Activated naive CD4-positive, alpha-beta T cell treated with Interleukin-2 at 50 U/mL for 16 hours (primary cell): ENCODE results near the gene ARID4B.
"Not testable (repeated sequence)": the region's sequence is repeated elsewhere in the genome, so short reads cannot be mapped to it uniquely, and the experiment has no call there.

Experiments
- DNase-seq: peaks from one replicate; pipeline ENCODE4 v3.0.0-alpha.2; 2020

ARID4B gene

DNA sequence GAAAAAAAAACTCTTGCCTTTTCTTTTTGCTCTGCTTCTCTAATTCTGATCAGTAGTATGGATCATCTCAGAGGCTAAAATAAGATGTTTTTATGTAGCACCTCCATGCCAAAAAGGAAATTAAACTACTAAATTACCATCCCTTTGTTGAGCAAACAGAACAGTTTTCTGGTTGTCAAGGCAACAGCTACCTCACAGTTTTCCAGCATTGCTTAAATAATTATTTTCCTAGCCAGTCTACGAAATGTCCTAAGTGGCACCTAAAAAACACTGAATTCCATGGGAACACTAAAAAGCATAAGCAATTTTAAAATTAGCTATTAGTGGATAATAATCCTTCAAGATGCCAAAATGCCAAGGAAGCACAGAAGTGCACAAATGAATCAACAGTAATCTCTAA is 61.7 kb downstream of the ARID4B start:
- no peak for DNase-seq

DNA sequence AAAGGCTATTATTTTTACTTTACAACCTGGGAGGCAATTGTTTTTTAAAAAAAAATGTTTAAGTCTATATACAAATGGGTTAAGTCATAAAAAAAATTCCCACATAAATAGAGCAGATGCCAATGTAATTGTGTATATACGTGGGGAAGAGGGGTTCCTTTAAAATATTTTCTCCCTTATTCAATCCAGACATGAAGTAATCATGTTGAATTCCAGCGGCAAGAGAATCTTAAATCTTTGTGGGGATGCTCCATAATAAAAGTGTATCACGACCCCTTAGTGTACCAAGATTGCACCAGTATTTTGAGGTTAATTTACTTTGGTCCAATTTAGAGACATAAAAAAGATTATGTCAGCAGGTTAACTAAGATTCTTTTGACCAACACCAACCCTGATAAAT is 62.1 kb downstream of the ARID4B start:
- DNase-seq = no peak

DNA sequence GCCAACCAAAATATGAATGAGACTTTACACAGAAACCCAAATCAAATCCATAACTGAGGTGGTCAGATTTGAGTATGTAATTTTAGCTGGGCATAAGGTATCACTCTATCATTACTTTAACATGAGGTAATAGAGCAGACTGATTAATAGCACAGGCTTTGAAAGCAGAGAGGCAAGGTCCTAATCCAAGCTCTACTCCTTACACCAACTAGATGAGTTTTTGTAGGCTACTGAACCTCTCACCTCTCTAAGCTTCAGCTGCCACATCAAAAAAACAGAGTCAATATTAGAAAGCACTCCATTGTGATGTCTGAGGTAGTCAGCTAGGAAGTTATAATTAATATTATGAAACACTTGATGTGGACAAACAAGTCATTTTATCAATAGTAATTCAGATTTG is 63.7 kb downstream of the ARID4B start:
- no peak for DNase-seq

DNA sequence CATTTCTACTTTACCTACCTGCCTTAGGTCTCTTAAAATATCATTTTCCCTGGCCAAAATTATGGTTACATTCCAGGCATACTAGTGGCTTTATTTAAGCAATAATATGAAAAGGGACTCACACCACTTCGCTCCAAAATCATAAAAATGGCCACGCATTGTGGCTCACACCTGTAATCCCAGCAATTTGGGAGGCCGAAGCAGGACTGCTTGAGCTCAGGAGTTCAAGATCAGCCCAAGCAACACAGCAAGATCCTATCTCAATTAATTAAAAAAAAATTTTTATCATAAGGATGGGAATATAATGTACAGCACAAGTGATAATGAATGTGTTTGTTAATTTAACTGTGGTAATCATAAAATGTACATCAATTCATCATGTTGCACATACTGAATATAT is 65.4 kb downstream of the ARID4B start:
- DNase-seq = no peak

DNA sequence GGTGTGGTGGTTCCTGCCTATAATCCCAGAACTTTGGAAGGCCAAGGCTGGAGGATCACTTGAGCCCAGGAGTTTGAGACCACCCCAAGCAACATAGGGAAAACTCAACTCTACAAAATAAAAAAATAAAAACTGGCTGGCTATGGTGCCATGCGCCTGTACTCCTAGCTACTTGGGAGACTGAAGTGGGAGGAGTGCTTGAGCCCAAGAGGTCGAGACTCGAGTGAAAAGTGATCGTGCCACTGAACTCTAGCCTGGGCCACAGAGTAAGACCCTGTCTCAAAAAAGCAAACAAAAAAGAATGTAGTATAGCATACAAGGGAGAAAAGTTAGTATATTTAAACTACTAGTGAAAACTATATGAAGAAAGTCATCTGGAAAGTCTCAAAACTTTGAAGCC is 66.7 kb downstream of the ARID4B start:
- no peak for DNase-seq

DNA sequence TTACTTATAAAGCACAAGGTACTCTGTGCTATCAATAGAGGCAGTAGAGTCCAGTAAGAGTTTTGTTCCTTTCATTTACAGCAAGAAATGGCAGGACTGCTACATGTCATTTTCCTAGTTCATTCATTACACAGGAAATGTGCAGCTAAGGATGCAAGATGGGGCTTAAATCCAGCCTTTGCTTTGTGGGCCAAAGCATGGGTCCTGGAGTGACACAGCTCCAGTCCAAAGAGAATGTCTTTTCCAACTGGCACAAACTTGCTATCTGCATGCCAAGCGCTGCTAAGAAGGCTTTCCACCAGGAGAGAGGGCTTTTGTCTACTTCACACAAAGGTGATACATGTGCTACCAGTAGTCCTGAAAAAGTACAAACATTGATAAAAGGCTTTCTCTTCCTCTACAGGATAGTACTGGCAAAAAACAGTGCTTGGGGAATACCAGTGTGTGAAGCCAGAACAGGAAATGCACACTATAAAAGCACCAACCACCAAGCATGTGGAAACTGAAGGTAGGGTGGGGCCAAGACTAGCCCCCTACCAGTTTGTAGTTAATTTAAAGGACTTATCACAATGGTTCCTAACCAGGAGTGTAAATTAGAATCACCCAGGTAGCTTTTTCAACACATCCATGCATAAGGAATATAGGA is 68.7 kb downstream of the ARID4B start:
- no peak for DNase-seq

DNA sequence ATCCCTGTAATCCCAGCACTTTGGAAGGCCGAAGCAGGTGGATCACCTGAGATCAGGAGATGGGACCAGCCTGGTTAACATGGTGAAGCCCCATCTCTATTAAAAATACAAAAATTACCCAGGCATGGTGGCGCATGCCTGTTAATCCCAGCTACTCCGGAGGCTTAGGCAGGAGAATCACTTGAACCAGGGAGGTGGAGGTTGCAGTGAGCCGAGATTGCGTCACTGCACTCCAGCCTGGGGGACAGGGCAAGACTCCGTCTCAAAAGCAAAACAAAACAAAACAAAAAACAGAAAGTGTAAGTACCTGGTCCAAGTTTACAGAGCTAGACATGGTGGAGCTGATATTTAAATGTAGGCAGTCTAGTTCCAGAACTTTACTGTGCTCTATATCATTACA is 69.9 kb downstream of the ARID4B start:
- DNase-seq = not testable (repeated sequence)

DNA sequence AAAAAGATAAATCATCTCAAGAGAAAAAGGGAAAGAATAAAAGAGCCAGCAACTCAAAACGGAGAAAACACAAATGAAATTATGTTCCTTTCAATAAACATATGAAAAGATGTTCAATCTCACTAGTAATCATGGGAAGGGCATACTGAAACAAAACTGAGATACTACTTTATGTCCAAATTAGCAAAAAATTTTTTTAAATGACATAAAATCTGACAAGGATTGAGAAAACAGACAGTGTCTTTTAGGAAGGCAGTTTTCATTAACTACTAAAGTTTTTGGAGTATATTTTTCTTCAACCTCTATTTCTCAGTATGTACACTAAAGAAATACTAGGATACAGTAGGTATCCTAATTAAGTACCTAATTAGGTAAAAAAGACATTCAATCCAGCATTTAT is 73.3 kb downstream of the ARID4B start:
- no peak for DNase-seq

DNA sequence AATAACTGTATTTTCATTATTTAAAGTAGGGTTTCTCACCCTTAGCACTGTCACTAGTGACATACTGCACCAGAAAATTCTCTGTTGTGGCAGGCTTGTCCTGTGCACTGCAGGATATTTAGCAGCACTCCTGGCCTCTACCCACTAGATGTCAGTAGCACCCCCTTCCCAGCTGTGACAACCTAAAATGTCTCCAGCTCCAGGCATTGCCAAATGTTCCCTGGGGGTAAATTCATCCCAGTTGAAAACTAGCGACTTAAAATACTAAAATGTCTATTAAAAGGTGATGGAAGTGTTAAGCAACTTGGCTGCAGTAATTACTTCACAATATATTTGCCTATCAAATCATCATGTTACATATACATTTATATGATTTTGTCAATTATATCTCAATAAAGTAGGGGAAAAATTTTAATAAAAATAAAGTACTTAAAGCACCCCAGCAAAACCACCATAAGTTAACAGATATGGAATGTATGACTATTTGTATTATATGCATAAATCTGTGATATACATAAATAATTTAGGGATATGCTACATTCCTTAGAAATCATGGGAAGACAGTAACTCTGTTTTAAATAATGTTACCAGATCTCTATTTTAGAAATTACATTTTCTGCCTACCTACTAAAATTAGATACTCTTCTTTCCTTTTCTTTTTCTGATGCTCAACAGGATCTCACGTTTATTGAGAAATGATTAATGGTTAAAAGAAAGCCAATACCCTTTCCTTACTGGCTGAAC is 74.6 kb downstream of the ARID4B start:
- peak; percentile 60 for DNase-seq

DNA sequence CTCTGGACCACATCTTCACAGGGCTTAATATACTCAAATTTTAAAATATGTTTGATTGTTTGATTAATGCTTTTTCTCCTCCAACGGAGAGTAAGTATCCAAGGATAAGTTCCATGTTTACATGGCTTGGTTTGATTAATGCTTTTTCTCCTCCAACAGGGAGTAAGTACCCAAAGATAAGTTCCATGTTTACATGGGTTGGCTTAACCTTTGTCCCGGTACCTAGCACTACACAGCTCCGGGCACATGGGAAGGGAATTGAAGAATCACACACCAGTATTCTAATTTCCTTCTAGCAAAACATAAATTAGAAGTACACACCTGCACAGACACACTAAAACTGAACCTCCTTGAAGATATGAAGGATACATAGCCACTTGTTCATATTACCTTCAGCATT is 77.5 kb downstream of the ARID4B start:
- no peak for DNase-seq

DNA sequence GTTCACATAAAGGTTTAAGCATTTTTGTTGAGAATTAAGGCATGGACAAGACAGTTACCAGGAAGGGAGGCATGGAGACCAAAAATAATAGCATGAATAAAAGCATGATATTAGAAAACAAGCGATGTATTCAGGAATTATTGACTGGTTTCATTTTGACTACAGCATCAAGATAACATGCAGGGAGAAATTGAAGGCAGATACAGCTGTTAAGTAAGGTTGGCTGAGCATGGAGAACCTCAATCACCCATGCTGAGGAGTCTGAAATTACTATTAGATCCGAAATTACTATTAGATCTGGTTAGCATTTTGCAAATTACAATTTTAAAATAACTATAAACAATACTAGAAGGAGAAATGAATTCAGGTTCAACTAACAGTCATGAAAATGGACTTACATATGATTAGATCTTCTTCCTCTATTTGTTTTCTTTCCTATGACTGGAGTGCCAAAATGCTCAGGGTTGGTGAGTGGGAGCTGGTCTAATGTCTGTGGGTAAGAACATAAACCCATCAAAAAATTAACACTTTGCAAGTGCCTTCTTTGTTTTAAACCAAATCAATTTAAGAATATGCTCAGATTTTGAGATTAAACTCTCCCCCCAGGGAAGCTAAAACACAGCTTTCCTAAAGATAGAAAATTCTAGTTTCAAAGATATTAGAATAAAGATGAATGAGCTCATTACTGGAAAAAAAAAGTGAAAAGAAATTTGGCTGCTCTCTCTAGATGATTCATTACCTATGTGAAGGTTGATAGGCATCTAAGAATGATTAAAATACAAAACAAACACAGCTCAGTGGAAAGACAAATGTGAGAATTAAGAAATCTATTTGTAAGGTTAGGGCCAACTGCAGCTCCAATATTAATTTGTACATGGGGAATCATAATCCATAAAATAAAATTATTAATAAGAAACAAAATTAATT is 81.7 kb downstream of the ARID4B start:
- DNase-seq = no peak

DNA sequence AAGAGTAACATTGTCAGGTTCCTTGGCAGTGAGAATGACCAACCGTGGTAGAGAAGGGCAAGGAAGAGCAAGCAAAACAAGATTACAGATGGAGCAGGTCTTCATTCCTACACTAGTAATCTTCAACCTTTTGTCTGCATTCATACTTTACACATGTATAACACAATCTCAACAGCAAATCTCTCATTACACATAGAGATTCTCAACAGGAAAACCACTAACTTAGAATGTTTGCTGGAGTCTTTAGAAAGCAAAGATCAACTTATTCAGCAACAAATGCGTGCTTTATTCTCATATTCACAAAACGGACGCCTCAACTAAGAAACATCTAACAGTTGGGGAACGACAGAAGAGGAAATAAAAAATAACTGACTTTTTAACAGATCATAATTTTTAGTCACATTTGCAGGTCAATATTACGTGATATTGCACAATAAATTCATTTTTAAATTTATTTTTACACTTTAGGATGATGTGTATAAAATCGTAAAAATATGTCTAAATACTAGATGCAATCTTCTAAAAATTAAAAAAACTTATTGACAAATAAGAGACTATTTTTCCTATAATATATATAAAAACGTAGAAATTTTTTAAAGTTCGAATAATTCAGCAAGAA is 82.9 kb downstream of the ARID4B start:
- DNase-seq = no peak

DNA sequence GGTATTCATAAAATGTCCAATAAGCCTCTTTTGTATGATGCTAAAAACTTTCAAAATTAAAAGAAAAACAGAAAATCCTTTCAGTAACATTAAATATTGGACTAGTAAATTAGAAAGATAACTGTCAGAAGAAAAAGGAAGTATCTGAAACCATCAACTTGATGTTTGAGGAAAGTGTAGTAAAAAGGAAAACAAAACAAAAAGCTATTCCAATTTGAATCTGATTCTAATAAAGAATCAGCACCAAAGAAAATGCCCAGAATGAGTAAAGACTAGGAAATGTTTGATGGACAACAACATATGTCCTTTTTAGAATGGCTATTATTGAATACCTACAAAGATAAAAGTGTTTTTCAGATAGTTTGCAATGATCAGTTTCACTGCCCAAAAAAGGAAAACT is 87.0 kb downstream of the ARID4B start:
- no peak for DNase-seq

DNA sequence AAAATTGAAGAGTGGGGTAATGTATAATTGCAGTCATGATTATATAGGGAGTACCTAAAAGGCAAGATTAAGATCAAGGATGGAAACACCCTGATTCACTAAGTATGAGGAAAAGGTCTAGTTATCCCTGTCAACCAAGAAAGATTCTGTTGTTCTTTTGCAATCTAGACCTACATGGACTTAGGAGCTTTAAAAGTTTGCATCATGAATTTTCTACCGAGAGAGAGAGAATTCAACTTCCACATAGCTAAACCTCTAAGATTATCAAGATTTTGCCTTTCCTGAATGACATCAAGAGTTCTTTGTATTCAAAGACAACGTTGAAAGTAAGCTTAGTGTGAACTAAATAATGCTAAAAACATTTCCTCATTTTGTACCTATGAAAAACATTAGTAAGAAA is 88.1 kb downstream of the ARID4B start:
- no peak for DNase-seq

DNA sequence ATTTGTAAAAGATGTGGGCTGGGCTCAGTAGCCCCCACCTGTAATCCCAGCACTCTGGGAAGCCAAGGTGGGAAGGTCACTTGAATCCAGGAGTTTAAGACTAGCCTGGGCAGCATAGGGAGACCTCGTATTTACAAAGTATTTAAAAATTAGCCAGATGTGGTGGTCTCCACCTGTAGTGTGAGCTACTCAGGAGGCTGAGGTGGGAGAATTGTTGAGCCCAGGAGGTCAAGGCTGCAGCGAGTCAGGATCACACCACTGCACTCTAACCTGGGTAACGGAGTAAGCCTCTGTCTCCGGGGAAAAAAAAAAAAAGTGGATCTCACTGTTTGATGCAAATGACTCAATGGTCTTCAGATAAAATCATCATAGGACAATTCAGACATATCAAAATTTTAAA is 89.4 kb downstream of the ARID4B start:
- no peak for DNase-seq

DNA sequence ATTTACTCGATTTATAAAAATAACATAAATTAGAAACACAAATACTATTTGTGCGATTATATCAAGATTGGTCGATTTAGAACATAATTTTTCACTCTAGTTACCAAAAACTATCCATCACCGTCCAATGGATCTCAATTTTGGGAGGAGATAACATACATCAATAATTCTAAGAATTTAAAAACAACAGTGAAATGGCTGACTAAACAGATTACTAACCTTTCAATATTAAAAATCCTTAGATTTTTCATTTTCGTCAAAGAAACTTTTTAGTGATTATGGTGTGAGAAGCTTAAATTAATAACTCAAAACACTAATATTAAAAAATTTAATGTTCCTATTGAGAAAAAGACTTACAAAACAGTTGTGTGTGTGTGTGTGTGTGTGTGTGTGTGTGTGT is 91.9 kb downstream of the ARID4B start:
- no peak for DNase-seq

DNA sequence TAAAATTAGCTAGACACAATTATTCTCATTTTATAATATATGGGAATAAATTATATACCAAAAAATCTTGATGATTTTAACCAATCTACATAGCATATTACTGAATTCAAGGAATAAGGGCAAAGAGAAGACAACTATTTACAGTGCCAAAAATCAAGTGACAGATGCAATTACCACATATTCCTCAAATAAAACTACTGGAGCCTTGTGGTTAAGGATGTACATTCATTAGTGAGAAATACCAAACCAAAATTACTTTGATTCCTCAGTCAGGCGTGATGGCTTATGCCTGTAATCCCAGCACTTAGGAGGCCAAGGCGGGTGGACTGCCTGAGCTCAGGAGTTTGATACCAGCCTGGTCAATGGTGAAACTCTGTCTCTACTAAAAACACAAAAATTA is 98.1 kb downstream of the ARID4B start:
- DNase-seq = no peak

DNA sequence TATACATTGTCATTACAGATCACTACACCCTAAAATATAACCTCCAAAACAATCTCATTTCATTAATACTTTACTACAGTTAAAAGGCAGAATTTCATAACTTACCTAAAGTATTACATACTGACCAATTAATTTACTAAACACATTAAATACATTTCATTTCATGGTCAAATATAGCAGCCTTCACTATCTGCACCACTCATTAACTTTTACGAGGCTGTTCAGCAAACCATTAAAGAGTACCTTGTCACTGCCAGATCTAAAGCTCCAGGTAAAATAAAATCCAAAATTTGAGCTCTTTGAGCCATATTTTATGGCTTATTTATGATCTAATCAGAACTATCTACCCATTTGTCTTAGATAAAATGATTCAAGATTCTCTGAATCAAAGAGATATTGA is 100.6 kb downstream of the ARID4B start:
- DNase-seq = no peak

DNA sequence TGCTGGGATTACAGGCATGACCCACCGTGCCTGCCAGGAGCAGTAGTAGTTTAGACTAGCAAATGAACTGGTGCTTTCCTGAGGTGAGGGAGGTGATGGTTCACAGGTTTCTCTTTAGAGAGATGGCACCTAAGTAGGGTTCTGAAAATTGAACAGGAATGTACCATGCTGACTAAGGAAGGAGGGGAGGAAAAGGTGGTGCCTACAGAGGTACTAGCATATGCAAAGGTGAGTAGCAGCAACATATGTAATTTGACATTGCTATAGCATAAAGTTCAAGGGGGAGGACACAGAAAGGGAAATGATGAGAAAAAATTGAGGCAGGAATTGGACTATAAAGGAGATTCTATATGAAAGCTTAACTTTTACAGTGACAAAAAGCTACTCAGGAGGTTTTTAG is 101.0 kb downstream of the ARID4B start:
- DNase-seq = no peak

DNA sequence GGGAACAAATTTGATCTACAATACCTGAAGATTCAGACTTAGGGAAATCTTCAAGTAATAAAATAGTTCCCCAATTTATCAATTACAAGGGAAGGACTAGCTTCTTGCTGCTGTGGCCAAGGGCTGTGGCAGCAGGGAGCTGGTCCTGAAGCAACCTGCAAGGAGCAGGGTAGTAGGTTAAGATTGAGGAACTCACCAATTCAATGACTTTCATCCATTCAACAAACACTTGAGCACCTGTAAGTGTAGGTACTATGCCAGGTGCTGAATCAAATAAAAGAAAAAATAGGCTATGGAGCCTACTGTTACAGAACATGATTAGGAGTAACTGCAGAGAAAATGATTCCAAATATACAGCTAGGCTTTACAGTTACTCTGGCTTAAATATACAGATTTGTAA is 102.7 kb downstream of the ARID4B start:
- DNase-seq = no peak

DNA sequence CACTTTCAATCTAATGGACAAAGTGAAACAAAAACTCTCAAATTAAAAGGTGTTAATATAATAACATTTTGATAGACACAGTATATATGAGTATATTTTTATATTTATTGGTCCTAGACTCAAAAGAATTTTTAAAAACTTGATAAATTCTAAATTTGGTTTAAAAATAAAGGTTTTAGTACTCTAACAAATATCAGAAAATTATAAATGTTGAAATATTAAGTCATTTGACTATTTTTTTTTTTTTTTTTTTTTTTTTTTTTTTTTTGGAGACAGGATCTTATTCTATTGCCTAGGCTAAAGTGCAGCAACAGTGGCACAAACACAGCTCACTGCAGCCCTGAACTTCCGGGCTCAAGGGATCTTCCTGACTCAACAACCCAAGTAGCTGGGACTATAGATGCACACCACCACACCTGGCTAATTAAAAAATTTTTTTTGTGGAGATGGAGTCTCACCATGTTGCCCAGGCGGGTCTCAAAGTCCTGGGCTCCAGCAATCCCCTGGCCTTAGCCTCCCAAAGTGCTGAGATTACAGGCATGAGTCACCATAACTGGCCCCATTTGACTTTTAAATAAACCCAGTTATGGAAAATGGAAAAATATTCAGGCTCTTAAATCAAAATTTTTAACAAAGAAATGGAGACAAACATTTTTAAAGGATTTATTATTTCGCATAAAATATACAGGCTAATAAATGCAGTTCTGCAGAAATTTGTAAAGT is 106.2 kb downstream of the ARID4B start:
- no peak for DNase-seq

DNA sequence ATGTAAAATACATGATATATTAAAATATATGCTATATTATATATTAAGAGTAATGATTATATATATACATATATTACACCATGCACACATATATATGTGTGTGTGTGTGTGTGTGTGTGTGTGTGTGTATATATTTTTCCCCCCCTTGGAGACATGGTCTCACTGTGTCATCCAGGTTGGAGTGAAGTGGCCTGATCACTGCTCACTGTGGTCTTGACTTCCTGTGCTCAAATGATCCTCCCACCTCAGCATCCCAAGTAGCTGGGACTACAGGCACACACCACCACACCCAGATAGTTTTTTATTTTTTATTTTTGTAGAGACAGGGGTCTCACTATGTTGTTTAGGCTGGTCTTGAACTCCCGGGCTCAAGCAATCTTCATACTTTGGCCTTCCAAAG is 112.5 kb downstream of the ARID4B start:
- DNase-seq = no peak

DNA sequence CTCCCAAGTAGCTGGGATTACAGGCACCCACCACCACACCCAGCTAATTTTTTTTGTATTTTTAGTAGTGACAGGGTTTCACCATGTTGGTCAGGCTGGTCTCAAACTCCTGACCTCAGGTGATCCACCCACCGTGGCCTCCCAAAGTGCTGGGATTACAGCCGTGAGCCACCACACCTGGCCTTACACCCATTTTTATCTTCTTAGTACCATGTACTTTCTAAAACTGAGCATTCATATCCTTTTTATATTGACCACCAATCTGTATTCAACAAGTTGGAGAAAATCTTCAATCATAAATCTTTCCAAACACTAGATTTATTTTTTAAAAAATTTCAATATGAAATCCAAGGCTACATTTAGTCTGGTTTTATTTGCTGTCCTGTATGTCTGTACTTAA is 113.0 kb downstream of the ARID4B start:
- not testable (repeated sequence) for DNase-seq
